GM12878 (cell line): ENCODE results near the gene DAAM1. TPM values are rescaled to one million over a fixed set of nuclear protein-coding genes. Genes with fewer than 3 reads are reported as not detected.

Experiments
- ATAC-seq: fragments of 200-7000 bp; cut with Tn5 transposase; 3 replicates; pipeline ENCODE4 v1.9.1; 2020; ENCODE audit warnings: mild to moderate bottlenecking, moderate library complexity
- BruUV-seq: library from RNA; stranded (reverse); fragments of 400-500 nt; replicated peaks from 2 replicates; lab custom pipeline; 2021; lab: Mats Ljungman, UMichigan
- CTCF ChIA-PET: fragments of 300-600 bp; sonication (Branson Sonifier 250); formaldehyde crosslinking; extraction: SDS; loops from one replicate; lab custom pipeline; 2021; ENCODE audit warnings: inconsistent platforms; lab: Yijun Ruan, JAX
- POLR2A ChIA-PET: fragments of 350-600 bp; formaldehyde crosslinking; extraction: SDS; loops from one replicate; lab custom pipeline; 2021; ENCODE audit warnings: inconsistent platforms; lab: Charles Lee
- RAD21 ChIA-PET: fragments of 300-600 bp; sonication (Branson Sonifier 250); formaldehyde crosslinking; loops from one replicate; lab custom pipeline; 2023; ENCODE audit warnings: antibody characterized with exemption; ENCODE audit not compliant: unreplicated experiment; lab: Charles Lee
- SMC1A ChIA-PET: fragments of 300-600 bp; sonication (Branson Sonifier 250); formaldehyde crosslinking; loops from one replicate; lab custom pipeline; 2023; ENCODE audit not compliant: unreplicated experiment, uncharacterized antibody; lab: Charles Lee
- DNase-seq: peaks from one replicate; pipeline ENCODE4 v3.0.0-alpha.2; 2011; ENCODE audit warnings: low read depth, low spot score
- FAIRE-seq: peaks from 3 replicates; lab custom pipeline; 2011; peaks lifted over from hg19 to GRCh38; lab: Jason Lieb, UNC
- H2AFZ ChIP-seq: 2 replicates; pipeline ENCODE4 v1.6.0; 2011; ENCODE audit warnings: low read depth, low read length, control low read depth; ENCODE audit not compliant: control insufficient read depth
- H3K27ac ChIP-seq: 2 replicates; pipeline ENCODE4 v1.5.1; 2011; ENCODE audit warnings: control low read depth; ENCODE audit not compliant: control insufficient read depth, insufficient read depth
- H3K27me3 ChIP-seq, 2 experiments: replicated peaks in 1 of 2; 2 replicates each; pipeline versions ENCODE4 v1.6.0 to v1.6.1; 2011; ENCODE audit warnings: low read length in 1 of 2; ENCODE audit not compliant: control insufficient read depth in 2 of 2, insufficient read depth in 2 of 2
- H3K36me3 ChIP-seq, 2 experiments: 2 replicates each; pipeline ENCODE4 v1.5.1; 2011; ENCODE audit warnings: low read length in 1 of 2; ENCODE audit not compliant: control insufficient read depth in 2 of 2, insufficient read depth in 2 of 2
- H3K4me1 ChIP-seq: 2 replicates; pipeline ENCODE4 v1.6.1; 2011; ENCODE audit warnings: mild to moderate bottlenecking, low read length, moderate library complexity, mixed read lengths; ENCODE audit not compliant: control insufficient read depth, insufficient read depth
- H3K4me2 ChIP-seq: 2 replicates; pipeline ENCODE4 v1.6.0; 2011; ENCODE audit warnings: control low read depth; ENCODE audit not compliant: control insufficient read depth, insufficient read depth
- H3K4me3 ChIP-seq: fragments of 200-600 bp; sonication (generic); 2 replicates; pipeline ENCODE4 v1.5.1; 2016
- H3K79me2 ChIP-seq: 2 replicates; pipeline ENCODE4 v1.6.0; 2011; ENCODE audit warnings: low read length; ENCODE audit not compliant: control insufficient read depth, insufficient read depth
- H3K9ac ChIP-seq: 2 replicates; pipeline ENCODE4 v1.8.0; 2011; ENCODE audit warnings: low read length, control low read depth, mixed read lengths; ENCODE audit not compliant: control insufficient read depth, insufficient read depth
- H3K9me3 ChIP-seq: replicated peaks from 3 replicates; pipeline ENCODE4 v1.5.1; 2011; ENCODE audit warnings: mild to moderate bottlenecking, low read length; ENCODE audit not compliant: control insufficient read depth, insufficient read depth
- H4K20me1 ChIP-seq: 2 replicates; pipeline ENCODE4 v1.6.0; 2011; ENCODE audit not compliant: control insufficient read depth, insufficient read depth
- CHD4 ChIP-seq: fragments of 200-600 bp; sonication (generic); IDR thresholded peaks from 2 replicates; pipeline ENCODE4 v1.6.1; 2016; ENCODE audit warnings: mild to moderate bottlenecking
- CREM ChIP-seq: IDR thresholded peaks from 2 replicates; pipeline ENCODE4 v1.6.1; 2014; ENCODE audit warnings: antibody characterized with exemption, low read depth
- ELK1 ChIP-seq: IDR thresholded peaks from 2 replicates; pipeline ENCODE4 v1.6.1; 2012; ENCODE audit warnings: low read depth, low read length, improper control_type of control experiment
- NKRF ChIP-seq: fragments of 450-650 bp; conservative IDR thresholded peaks from 2 replicates; pipeline ENCODE4 v1.6.1; 2017; ENCODE audit warnings: mild to moderate bottlenecking, moderate library complexity
- ZNF622 ChIP-seq: fragments of 450-650 bp; IDR thresholded peaks from 2 replicates; pipeline ENCODE4 v1.6.1; 2017; ENCODE audit warnings: mild to moderate bottlenecking, inconsistent platforms
- WGBS: methylation state at CpG from one replicate; pipeline ENCODE4 v1.1.6; 2016; ENCODE audit warnings: low lambda C conversion rate; ENCODE audit not compliant: insufficient replicate concordance, insufficient coverage; ENCODE audit errors: missing lambda C conversion rate; 5-methylcytosine and 5-hydroxymethylcytosine counted together
- in situ Hi-C: fragments of 300-500 bp; cut with MboI; formaldehyde crosslinking; loops from 9 replicates; pipeline ENCODE4 v1.14.3; 2018; ENCODE audit warnings: mixed read lengths
- intact Hi-C: fragments of 100-400 bp; cut with micrococcal nuclease; formaldehyde crosslinking; loops from one replicate; pipeline ENCODE4 v1.14.2; 2022; ENCODE audit not compliant: unreplicated experiment
- polyA plus RNA-seq, 11 experiments: library from polyadenylated mRNA; depleted of rRNA in 4 of 11; unstranded in 6 of 11; stranded (reverse) in 5 of 11; fragments of >200 nt; fragmentation: Nextera tagmentation in 4 of 11; fragmentation: Illumina TruSeq in 1 of 11; extraction: Ambion mirVana in 4 of 11; extraction: Trizol in 1 of 11; gene quantifications; 1 replicate in 1 of 11; 2 replicates in 10 of 11; pipeline versions ENCODE4 v1.2.1 to v1.2.3, GENCODE V29; 2011 to 2016; ENCODE audit warnings: inconsistent platforms in 2 of 11, missing spikeins in 2 of 11, low read depth in 1 of 11
- total RNA-seq, 4 experiments: library from RNA; depleted of rRNA in 3 of 4; stranded (reverse); fragments of >200 nt in 3 of 4; fragmentation: Illumina TruSeq in 1 of 4; extraction: Trizol in 1 of 4; gene quantifications; 2 replicates each; pipeline versions ENCODE4 v1.2.1 to v1.2.3, GENCODE V29; 2013 to 2021

Gene DAAM1
- total and polyA plus RNA-seq, 10 of the 15 experiments (the other 5 are each of a cell fraction or from before 2014, with no cell fraction given) = 13.8 to 32.4 (median 24.2) TPM

- intact Hi-C loops = no loop called here
- ChIA-PET RAD21 (interaction anchor here (1.0 to 2.6 kb wide), 5 partner anchors 26 to 84 kb away, joined by 3 to 10 read pairs (median 6); no protein-coding TSS in a partner anchor), POLR2A (interaction anchor here (1.4 to 5.5 kb wide), 2 partner anchors 21 to 52 kb away, joined by 3 to 31 read pairs; partner anchors contain the start of gene DAAM1), SMC1A (interaction anchor here (0.6 to 9.6 kb wide), 9 partner anchors 11 to 115 kb away, joined by 3 to 81 read pairs (median 6); no protein-coding TSS in a partner anchor), CTCF (interaction anchor here (1.2 to 5.0 kb wide), 5 partner anchors 11 to 53 kb away, joined by 3 to 25 read pairs (median 6); partner anchors contain the start of gene DAAM1)
- DNase-seq (no peak), FAIRE-seq (no peak), ATAC-seq (no peak)
- Histone ChIP-seq H3K27me3 (no peaks in the 10 kb centered on the region), H2AFZ (no peak overlapping the region), H3K9me3 (no peaks in the 10 kb centered on the region; the same call in 2 of the 3 replicates), H3K36me3 (no peaks in the 10 kb centered on the region), H3K4me2 (no peak overlapping the region), H3K79me2 (peaks cover 19% of the 10 kb centered on the region), H3K9ac (no peak overlapping the region), H4K20me1 (no peaks in the 10 kb centered on the region), H3K4me1 (peaks cover 23% of the 10 kb centered on the region), H3K4me3 (no peak overlapping the region), H3K27ac (no peak overlapping the region)
- in situ Hi-C loops = no loop called here
- no TSS peak for BruUV-seq
- WGBS = 95% methylated on average over 2 of the region's 2 CpGs
- TF ChIP-seq NKRF = no peak
- no peak for TF ChIP-seq CHD4
- TF ChIP-seq ZNF622 = no peak
- TF ChIP-seq ELK1 = no peak
- TF ChIP-seq CREM = no peak
These were observed 52.7 kb downstream of the DAAM1 start for GRCh38 chr14:59241121-59241520.
